Limb (tissue), 2 donors: ENCODE data around the gene CCDC88B.
A peak's percentile ranks its signal among the peaks of the same experiment; 100 is the strongest.
"Not testable (repeated sequence)": the region's sequence is repeated elsewhere in the genome, so short reads cannot be mapped to it uniquely, and the experiment has no call there.

ENCODE experiments used
- DNase-seq, 2 donors: peaks; one replicate each; pipeline ENCODE4 v3.0.0-alpha.2; 2016; ENCODE audit errors: extremely low spot score in 2 of 2

The CCDC88B gene

DNA sequence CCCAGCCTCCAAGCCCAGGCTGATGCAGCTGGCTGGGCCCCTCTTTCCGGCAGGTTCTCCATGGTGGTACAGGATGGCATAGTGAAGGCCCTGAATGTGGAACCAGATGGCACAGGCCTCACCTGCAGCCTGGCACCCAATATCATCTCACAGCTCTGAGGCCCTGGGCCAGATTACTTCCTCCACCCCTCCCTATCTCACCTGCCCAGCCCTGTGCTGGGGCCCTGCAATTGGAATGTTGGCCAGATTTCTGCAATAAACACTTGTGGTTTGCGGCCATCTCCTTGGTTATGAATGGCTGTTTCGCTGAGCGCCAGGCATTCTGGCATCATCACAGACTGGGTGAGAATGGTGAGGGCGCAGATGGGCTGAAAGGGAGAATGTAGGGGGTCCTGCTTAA is 18.5 kb upstream of the CCDC88B start:
- no peak for DNase-seq

- DNase-seq: no peak
Observed at GRCh38 chr11:64322925-64323260, 17.1 kb upstream of the CCDC88B start.

DNA sequence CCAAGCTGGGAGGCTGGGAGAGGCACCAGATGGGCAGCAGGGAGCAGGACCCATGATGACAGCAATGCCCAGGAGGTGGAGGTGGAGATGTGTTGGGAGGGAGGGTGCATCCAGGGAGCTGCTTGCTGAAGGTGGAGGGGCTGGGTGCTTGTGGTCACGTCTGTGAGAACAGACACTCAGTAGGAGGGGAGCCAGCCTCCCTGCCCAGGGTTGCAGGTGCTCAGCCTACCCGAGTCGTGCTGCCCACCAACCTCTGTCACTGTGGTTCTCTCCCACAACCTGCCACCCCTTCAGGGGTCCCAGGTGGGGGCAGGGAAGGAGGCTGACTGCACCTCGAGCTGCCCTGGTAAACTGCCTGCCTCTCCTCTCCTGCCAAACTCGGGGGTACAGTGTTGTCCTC is 16.6 kb upstream of the CCDC88B start:
- DNase-seq: no peak

- not testable (repeated sequence) for DNase-seq
Observed at GRCh38 chr11:64323984-64324383, 16.0 kb upstream of the CCDC88B start.

- no peak for DNase-seq
Observed at GRCh38 chr11:64324692-64325469, 15.1 kb upstream of the CCDC88B start.

DNA sequence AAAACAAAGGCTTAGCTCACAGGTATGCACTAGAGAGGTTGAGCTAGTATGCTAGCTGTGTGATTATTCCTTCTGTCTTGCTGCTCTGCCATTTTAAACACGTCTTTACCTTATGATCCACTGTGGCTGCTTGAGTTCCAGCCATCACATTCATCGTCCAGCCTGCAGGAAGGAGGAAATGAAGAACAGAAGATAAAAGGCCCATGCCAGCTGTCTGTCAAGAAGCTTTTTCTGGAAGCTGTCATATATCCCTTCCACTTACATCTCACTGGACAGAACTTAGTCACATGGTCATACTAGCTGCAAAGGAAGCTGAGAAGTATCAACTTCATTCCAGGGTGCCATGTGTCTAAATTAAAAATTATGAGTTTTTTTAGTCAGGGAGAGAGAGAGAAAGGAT is 12.6 kb upstream of the CCDC88B start:
- DNase-seq: no peak

- DNase-seq: no peak
Observed at GRCh38 chr11:64327993-64328392, 12.0 kb upstream of the CCDC88B start.

GRCh38 chr11:64330888-64331287 is 9.1 kb upstream of the CCDC88B start:
- no peak for DNase-seq

DNA sequence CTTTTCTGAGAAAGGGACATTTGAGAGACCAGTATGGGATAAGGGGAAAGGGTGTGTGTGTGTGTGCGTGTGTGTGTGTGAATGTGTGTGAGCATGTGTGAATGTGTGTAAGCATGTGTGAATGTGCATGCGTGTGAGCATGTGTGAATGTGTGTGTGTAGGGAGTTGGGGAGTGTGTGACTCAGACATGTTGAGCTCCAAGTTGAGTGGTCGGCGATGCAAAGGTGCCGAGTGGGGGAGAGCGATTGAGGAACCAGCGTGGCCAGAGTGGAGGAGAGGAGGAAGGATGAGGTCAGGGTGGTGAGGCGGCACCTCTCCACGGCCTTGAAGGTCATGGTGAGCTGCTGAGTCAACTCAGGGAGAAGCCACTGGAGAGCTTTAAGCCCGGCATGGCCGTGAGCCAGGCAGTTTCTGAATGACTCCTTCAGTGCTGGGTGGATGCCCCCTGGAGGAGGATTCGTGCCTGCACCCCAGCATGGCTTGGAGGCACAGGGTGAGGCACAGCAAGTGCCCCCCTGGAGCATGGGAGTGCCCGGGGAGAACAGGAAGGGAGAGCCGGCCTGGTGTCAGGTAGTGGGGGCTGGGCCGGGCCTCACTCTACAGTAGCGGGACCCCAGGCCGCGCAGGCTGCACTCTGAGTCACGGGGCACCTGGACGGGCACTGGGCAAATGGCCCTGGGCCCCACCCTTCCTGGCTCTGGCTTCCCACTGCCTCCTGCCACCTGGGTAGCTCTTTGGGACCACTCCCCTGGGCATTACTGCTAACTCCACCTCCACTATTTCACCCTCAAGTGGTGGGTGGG is 8.2 kb upstream of the CCDC88B start:
- no peak for DNase-seq

DNA sequence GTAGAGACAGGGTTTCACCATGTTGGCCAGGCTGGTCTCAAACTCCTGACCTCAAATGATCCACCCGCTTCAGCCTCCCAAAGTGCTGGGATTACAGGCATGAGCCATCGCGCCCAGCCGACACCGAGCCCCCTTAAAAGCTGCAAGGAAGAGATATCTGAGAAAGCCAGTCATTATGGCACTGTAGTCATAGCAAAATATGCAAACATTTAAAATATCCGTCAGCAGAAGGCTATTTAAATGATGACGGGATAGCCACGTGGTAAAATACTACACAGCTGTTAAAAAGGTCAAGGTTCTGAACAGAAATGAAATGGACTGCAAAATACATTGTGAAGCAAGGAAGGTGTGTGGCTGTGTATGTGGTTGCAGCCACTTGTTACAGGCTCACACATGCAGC is 6.4 kb upstream of the CCDC88B start:
- DNase-seq: no peak

DNA sequence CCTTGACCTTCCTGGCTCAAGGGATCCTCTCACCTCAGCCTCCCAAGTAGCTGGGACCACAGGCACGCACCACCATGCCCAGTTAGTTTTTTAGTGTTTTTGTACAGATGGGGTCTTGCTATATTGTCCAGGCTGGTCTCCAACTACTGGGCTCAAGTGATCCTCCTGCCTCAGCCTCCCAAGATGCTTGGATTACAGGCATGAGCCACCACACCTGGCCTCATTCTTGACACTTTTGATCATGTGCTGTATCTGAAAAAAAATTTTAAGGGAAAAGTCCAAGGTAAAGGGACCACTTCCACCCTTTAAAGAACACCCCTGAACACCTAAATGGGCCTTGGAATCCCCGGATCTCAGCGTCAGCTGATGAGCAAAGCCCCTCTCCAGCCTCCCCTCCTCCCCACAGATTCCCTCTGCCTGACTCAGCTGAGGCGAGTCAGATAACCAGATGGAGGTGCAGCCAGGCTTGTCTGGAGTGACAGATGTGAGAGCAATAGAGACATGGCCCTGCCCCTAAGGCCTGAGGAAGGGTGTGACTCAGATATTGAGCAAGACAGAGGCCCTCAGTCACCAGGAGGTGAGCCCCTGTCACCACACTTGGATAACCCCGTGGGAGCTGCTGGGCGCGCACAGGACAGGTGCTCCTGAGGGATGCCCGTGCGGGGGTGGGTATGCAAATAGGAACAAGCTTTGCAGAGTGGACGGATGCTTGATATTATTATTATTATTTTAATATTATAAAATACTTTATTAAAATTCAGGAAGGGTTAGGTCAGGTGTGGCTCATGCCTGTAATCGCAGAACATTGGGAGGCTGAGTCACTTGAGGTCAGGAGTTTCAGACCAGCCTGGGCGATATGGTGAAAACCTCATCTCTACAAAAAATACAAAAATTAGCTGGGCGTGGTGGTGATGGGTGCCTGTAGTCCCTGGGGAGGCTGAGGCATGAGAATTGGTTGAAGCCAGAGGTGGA is 5.0 kb upstream of the CCDC88B start:
- DNase-seq: no peak

GRCh38 chr11:64337538-64338249 is 2.3 kb upstream of the CCDC88B start:
- no peak for DNase-seq

GRCh38 chr11:64338716-64339115 is 1.3 kb upstream of the CCDC88B start:
- no peak for DNase-seq

DNA sequence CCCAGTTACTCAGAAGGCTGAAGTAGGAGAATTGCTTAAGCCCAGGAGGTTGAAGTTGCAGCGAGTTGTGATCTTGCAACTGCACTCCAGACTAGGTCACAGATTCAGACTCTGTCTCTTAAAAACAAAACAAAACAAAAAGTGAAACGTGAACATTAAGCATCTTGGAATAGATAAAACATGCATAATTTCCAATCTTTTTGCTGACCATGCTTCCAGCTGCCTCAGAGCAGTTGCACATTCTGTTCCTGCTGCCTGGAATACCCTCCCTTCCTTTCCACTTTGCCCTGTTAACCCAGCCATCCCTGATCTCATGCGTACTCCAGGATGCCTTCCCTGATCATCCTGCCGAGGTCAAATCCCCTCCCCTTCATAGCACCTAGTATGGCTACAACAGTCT is 718 bp upstream of the CCDC88B start:
- no peak for DNase-seq

GRCh38 chr11:64340671-64341335 is 799 bp downstream of the CCDC88B start:
- DNase-seq: peak in 1 of 2 donors; percentile 62

DNA sequence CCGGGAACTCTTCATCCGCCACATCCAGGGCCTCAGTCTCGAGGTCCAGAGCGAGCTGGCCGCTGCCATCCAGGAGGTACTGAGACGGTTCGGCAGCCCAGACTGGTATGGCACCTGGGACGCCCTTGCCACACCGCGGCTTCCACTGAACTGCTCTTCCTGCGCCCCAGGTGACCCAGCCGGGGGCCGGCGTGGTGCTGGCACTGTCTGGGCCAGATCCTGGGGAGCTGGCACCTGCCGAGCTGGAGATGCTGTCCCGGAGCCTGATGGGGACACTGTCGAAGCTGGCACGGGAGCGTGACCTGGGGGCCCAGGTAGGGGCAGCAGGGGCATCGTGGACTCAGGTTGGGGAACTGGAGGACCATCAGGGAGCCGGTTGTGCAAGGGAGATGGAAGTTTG is 1.4 kb downstream of the CCDC88B start:
- no peak for DNase-seq

- peak; percentile 65 to 87 for DNase-seq
Observed at GRCh38 chr11:64341851-64342791, 2.1 kb downstream of the CCDC88B start.

DNA sequence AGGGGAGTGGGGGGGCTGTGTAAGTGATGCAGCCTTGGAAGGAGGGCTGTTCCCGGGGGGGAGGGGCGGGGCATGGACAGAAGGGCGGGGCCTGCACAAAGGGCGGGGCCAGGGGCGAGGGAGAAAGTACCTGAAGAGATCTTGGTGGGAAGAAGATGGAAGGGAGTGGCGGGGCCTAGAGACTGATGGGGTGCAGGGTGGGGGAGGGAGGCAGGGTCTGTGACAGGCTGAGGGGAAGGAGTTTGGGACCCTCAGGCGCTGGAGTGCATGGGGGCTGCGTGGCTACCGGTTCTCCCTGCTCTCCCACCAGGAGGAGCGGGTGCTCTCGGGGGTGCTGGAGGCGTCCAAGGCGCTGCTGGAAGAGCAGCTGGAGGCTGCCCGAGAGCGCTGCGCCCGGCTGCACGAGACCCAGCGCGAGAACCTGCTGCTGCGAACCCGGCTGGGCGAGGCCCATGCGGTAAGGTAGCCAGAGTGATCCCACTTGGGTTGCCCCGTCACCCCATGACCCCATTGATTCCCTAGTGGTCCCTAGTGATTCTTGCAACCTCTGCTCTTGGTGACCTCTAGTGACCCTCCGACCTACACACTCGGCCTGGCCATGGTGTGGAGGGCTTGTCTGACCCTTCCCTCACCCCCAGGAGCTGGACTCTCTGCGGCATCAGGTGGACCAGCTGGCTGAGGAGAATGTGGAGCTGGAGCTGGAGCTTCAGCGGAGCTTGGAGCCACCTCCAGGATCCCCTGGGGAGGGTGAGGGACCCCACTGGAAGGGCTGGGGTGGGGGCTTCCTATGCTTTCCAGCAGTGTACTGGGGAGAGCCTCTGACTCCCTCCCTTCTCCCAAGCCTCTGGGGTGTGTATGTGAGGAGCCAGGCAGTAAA is 3.1 kb downstream of the CCDC88B start:
- no peak for DNase-seq
